DMS53 (cell line): ENCODE data around the gene HAUS8.
"Not testable (repeated sequence)": the region's sequence is repeated elsewhere in the genome, so short reads cannot be mapped to it uniquely, and the experiment has no call there.

Experiments used
- DNase-seq: peaks from one replicate; lab custom pipeline; 2025; lab: John Stamatoyannopoulos, UW

The HAUS8 gene, protein sequence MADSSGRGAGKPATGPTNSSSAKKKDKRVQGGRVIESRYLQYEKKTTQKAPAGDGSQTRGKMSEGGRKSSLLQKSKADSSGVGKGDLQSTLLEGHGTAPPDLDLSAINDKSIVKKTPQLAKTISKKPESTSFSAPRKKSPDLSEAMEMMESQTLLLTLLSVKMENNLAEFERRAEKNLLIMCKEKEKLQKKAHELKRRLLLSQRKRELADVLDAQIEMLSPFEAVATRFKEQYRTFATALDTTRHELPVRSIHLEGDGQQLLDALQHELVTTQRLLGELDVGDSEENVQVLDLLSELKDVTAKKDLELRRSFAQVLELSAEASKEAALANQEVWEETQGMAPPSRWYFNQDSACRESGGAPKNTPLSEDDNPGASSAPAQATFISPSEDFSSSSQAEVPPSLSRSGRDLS

DNA sequence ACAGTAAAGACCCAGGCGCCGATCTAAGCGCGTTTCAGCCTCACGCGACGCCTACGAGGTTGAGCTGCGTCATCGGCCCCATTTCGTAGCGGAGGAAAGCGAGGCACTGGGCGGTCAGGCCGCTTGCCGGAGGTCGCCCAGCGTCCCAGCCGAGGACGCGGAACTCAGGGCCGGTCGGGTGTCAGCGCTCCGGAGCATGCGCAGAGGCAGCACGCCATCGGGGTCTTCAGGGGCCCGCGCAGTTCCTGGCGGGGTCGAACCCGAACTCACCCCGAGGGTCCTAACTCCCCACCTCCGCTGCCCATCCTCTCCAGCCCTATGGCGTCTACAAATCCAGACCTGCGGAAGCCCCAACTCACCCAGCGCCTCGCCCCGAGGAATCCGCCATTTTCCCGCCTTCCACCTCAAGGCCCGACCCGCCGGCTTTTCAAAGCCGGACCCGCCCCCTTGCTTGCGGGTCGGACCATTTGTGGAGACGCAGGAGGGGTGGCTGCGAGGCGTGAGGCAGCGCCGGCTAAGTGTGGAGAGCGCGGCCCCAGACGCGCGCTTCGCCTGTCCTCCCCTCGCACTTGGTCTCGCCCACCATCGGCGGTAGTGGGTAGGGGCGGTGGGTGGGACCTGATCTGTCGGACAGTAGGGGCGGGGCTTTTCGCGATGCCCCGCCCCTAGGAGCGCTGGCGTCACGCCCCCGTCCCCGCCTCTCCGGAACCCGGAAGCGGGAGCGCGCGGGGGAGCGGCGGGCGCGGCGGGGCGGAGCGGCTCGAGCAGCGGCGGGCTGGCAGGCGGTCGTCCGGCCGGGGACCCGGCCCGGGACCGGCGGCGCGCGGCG, at the start of gene HAUS8, which contains the start of gene MYO9B:
TSS of gene HAUS8 (minus strand) at position 418 of the 829 bp plus-strand sequence. CDS start at position 388, 30 bp downstream.
TSS of gene MYO9B (plus strand) at position 743 of the 829 bp plus-strand sequence. CDS start 25,941 bp downstream, outside the sequence.
- peak; percentile 99 for DNase-seq

DNA sequence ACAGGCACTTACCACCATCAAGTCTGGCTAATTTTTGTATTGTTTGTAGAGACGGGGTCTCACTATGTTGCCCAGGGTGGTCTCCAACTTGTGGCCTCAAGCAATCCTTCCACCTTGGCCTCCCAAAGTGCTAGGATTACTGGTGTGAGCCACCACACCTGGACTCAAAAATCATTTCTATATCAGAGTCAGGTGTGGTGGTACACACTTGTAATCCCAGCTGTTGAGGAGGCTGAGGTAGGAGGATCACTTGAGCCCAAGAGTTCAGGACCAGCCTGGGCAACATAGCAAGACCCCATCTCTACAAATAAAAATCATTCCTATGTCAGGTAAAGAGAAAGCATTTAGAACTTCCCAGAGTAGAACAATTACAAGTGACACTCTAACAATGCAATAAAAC, 48.8 kb upstream of the HAUS8 start:
- no peak for DNase-seq

- no peak for DNase-seq
Observed at GRCh38 chr19:17123041-17123440, 47.8 kb upstream of the HAUS8 start.

GRCh38 chr19:17121736-17122293, 46.6 kb upstream of the HAUS8 start:
- no peak for DNase-seq

- no peak for DNase-seq
Observed at GRCh38 chr19:17118957-17119356, 43.7 kb upstream of the HAUS8 start.

DNA sequence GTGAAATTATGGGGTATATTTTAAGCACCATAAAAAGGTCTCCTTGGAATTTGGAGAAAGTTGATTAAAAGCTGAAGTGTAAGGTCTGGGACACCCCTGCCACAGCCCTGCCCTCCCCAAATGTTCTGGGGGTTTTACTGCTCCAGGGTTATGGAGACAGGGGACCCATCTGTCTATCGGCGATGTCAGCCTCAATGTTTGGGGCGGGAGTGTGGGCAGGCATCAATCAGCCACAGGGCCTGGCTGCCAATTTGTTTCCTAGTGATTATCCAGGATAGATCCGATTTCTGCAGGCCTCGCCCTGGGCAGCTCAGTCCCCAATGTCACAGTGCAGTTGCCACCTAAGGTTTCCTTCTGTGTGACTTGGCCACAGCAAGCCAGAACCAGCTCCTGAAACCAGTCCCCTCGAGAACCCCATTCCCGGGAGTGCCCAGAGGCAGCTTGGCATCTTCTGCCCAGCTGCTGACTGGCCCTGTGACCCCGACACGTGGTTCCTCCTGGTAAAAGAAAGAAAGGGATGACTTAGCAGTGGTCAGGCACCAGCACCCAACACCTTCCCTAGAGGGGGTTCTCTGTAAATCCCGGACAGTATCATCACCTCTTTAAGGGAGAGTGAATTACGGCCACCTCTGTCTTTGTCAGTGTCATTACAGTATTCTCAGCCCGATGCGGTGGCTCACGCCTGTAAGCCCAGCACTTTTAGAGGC, 41.9 kb upstream of the HAUS8 start:
- DNase-seq: no peak

GRCh38 chr19:17114414-17114831, 39.2 kb upstream of the HAUS8 start:
- DNase-seq: no peak

GRCh38 chr19:17113127-17113785, 38.0 kb upstream of the HAUS8 start:
- DNase-seq: no peak

GRCh38 chr19:17112700-17113099, 37.4 kb upstream of the HAUS8 start:
- DNase-seq: no peak

DNA sequence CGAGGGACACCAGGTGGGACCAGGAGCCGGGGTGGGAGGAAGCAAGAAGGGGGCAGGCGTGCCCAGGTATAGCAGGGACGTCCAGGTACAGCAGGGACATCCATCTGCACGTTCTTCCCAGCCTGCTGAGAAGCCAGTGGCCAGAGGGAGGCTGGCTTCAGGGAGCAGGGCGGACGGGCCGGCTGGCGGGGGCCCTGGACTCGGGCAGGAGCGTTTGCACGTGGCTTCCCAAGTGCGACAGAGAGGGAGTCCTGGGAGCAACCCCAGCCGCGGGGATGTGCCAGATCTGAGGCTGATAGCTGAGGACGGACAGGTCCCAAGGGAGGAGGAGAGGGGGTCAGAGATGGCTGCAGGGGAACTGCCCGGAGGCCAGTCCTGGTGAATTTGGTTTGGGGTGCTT, 37.0 kb upstream of the HAUS8 start:
- DNase-seq: no peak

- DNase-seq: no peak
Observed at GRCh38 chr19:17111766-17112165, 36.5 kb upstream of the HAUS8 start.

DNA sequence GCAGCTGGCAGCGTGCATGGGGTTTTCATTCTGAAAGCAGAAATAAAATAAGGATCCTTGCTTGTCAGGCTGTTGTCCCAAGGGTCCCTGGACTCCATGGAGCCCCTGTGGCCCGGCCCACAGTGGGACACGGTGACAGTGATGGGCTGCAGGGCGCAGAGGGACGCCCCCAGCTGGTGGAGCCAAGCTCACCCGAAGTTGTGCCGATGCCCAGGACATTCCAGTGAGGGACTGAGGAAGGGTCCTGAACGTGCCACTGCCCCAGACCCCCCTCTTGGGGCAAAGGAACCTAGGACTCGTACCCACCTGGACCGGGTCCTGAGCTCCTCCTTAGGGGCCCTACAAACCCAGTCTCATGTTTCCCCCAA, 35.3 kb upstream of the HAUS8 start:
- DNase-seq: no peak

DNA sequence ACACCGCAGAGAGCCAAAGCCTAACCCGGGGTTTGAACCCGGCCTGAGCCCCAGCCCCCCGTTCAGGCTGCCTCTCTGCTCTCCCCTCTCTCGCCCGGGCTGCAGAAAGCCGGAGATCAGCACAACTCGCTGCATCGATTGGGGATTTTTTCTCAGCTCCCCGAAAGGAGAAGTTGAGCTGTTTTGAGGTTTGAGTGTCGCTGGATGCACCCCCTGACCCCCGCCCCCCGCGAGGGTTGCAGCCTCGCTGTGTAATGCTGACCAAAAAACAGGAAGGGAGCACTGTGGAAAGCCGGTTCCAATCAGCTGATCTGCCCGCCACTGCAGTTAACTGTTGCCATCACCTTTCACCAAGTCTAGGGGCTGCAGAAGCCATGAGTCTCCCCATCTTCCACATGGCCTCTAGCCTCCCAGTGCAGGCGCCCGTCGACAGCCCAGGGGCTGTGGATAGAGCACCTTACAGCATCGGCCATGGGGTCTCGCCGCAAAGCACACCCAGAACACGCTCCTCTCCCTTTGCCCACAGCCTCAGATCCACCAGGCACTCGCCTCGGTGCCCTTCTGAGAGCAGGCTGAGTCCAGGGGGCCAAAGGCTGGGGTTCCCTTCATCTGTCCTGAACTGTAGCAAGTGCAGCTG, 34.8 kb upstream of the HAUS8 start:
- no peak for DNase-seq

DNA sequence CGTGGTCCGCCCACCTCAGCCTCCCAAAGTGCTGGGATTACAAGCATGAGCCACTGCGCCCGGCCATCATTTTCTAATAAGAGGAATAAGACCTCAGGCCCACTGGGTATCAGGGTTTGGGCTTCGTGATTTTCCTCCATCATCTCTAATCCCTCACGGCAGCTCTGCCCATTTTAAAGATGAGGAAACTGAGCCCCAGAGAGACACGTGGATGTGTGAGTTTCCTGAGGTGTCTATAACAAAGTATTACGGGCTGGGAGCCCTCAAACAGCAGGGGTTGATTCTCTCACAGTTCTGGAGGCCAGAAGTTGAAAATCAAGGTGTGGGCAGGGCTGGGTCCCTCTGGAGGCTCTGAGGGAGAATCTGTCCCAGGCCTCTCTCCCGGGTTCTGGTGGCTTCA, 34.0 kb upstream of the HAUS8 start:
- no peak for DNase-seq

- DNase-seq: no peak
Observed at GRCh38 chr19:17108453-17108784, 33.2 kb upstream of the HAUS8 start.

DNA sequence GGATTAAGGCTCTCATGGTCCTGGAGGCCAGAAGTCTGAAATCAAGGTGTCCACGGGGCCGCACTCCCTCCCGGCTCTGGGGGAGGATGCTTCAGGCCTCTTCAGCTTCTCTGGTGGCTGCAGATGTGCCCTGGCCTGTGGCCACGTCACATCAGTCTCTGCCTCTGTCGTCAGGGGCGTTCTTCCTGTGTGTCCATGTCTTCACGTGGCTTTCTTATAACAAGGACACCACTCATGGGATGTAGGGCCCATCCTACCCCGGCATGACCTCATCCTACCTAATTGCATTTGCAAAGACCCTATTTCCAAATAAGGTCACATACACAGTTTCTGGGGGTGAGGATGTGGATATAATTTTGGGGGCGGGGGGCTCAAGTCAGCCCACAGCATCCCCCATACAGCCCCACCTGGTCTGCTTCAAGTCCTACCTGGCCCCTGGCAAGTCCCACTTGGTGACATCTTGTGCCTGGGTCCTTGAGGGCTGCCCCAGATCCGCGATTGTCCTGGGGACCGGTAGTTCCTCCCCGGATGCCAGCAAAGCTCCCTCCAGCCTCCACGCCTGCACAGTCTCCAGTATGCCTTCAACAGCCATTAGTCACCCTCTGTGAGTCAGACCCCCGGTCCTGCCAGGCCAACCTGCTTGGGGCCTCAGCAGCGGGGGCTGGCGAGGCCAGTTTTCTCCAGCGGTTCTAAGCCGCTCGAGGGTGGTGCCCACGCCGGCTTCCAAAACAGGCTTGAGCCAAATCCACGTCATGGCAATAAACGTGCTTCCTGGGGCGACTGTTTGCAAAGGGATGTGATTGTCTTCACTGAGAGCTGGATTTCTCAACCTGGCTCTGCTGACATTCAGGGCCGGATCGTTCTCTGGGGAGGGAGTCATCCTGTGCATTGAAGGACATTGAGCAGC, 32.5 kb upstream of the HAUS8 start:
- DNase-seq: no peak

DNA sequence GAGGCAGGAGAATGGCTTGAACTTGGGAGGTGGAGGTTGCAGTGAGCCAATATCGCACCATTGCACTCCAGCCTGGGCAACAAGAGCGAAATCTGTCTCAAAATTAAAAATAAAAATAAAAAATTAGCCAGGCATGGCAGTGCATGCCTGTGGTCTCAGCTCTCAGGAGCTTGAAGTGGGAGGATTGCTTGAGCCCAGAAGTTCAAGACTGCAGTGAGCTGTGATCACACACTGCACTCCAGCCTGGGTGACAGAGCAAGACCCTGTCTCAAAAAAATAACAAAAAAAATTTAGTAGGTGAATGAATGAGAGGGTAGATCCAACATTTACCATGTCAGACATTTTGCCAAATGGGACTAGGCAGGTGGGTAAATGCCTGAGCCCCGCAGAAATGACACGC, 31.7 kb upstream of the HAUS8 start:
- DNase-seq: not testable (repeated sequence)

- DNase-seq: no peak
Observed at GRCh38 chr19:17105556-17105955, 30.3 kb upstream of the HAUS8 start.

- DNase-seq: no peak
Observed at GRCh38 chr19:17104679-17105078, 29.4 kb upstream of the HAUS8 start.

DNA sequence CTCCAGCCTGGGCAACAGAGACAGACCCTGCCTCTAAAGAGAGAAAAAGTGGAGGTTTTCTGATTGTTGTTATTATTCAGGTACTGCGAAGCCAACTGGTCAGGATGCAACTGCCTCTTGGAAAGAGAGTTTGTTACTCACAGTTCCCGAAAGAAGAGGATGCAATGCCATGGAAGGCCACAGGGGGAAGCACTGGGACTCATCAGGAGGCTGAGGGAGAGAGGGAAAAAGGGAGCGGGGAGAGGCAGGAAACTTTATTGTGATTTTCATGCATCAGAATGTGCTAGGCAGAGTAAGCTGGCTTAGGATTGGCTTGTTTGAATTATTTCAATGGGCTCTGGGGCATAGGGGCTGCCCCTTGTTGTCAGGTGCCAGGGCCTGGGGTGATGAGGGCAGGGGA, 27.9 kb upstream of the HAUS8 start:
- DNase-seq: peak; percentile 57
